ENCODE measurements around the gene TLL2.

DNA sequence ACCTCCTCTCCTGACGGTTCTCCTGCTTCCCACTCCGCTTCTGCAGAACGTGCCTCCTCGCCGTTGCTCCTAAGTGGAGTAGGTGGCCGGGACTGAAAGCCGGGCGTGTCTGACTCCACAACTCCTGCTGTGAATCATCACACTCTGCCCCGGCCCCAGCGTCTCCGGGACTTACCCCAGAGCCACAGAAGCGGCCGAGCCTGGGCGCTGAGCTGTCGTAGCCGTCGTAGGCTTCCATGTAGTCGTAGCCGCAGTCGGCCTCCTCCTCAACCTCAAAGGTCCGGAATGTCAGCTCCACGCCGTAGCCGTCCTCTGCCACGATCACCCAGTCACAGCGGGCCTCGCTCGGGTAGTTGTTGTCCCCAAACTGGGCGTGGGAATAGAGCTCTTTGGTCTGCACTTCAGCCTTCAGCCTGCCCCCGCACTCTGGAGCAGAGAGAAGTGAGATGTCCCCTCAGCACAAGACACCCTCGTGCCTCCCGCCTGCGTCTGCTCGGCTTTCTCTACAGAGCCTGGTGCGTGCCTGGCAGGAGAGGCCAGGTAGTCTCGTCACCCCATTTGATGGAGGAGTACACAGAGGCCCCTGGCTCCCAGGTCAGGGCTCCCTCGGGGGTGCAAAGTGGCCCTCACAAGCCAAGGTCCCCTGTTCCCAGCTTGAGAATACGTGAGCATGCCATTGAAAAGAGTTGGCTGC lies 143.7 kb downstream of the TLL2 start:
- TF ChIP-seq CTCF (conservative IDR thresholded peaks at IDR 0.05; ENCODE audit: low read depth, low read length) (no peak), EZH2 (IDR thresholded peaks at IDR 0.05; ENCODE audit: low read length, unreplicated experiment) (no peak), EZH2phosphoT487 (IDR thresholded peaks at IDR 0.05; ENCODE audit: borderline replicate concordance, low read length) (no peak)
